Measurements from ENCODE around the gene UTP3.

GRCh38 chr4:70737006-70737405, 48.7 kb downstream of the UTP3 start:
- TF ChIP-seq CTCF (IDR thresholded peaks at IDR 0.05) (no peak), POLR2A (IDR thresholded peaks at IDR 0.05) (no peak), EP300 (IDR thresholded peaks at IDR 0.05; ENCODE audit: low read depth) (no peak)

All from transverse colon (tissue), 3 donors.